Measurements from ENCODE around the gene CDC42BPG.

CDC42BPG gene

GRCh38 chr11:64878494-64879243, 34.2 kb upstream of the CDC42BPG start, which contains the start of gene EHD1:
EHD1 (minus strand) TSS chr11:64878621; CDS start chr11:64878464, 157 bp downstream.
- Histone ChIP-seq H3K27me3 (replicated peaks; ENCODE audit: control insufficient read depth, insufficient read depth, low read length, poor library complexity, severe bottlenecking) (no peaks in the 10 kb centered on the region), H3K27ac (ENCODE audit: insufficient read depth, low read length, poor library complexity, severe bottlenecking) (peak within 1 kb of the TSS; percentile 85), H3K4me1 (ENCODE audit: control insufficient read depth, insufficient read depth, low read length, poor library complexity, severe bottlenecking) (peaks cover 42% of the 10 kb centered on the region), H3K9me3 (ENCODE audit: control insufficient read depth, low read length) (no peaks in the 10 kb centered on the region), H3K4me3 (ENCODE audit: insufficient read depth, low read depth, low read length, poor library complexity, severe bottlenecking) (peak within 1 kb of the TSS; percentile 95), H3K36me3 (ENCODE audit: control insufficient read depth, insufficient read depth, low read length) (peaks cover 6% of the 10 kb centered on the region)
- DNase-seq: peak; percentile 99 to 100 (median 100)

- Histone ChIP-seq H3K27ac (ENCODE audit: insufficient read depth, low read length, poor library complexity, severe bottlenecking) (peak overlapping the region; percentile 85), H3K4me3 (ENCODE audit: insufficient read depth, low read depth, low read length, poor library complexity, severe bottlenecking) (peak overlapping the region; percentile 95), H3K4me1 (ENCODE audit: control insufficient read depth, insufficient read depth, low read length, poor library complexity, severe bottlenecking) (peaks cover 45% of the 10 kb centered on the region), H3K9me3 (ENCODE audit: control insufficient read depth, low read length) (no peaks in the 10 kb centered on the region), H3K27me3 (replicated peaks; ENCODE audit: control insufficient read depth, insufficient read depth, low read length, poor library complexity, severe bottlenecking) (no peaks in the 10 kb centered on the region), H3K36me3 (ENCODE audit: control insufficient read depth, insufficient read depth, low read length) (peaks cover 9% of the 10 kb centered on the region)
- no peak for DNase-seq
Observed at GRCh38 chr11:64878223-64878493, 33.7 kb upstream of the CDC42BPG start.

GRCh38 chr11:64877390-64878222, 33.2 kb upstream of the CDC42BPG start:
- DNase-seq: no peak
- Histone ChIP-seq H3K4me3 (ENCODE audit: insufficient read depth, low read depth, low read length, poor library complexity, severe bottlenecking) (peak overlapping the region; percentile 95), H3K4me1 (ENCODE audit: control insufficient read depth, insufficient read depth, low read length, poor library complexity, severe bottlenecking) (peaks cover 51% of the 10 kb centered on the region), H3K36me3 (ENCODE audit: control insufficient read depth, insufficient read depth, low read length) (peaks cover 12% of the 10 kb centered on the region), H3K27me3 (replicated peaks; ENCODE audit: control insufficient read depth, insufficient read depth, low read length, poor library complexity, severe bottlenecking) (no peaks in the 10 kb centered on the region), H3K9me3 (ENCODE audit: control insufficient read depth, low read length) (no peaks in the 10 kb centered on the region), H3K27ac (ENCODE audit: insufficient read depth, low read length, poor library complexity, severe bottlenecking) (peak overlapping the region; percentile 85)

- peak overlapping the region; percentile 85 for H3K27ac ChIP-seq (ENCODE audit: insufficient read depth, low read length, poor library complexity, severe bottlenecking)
- H3K4me3 ChIP-seq (ENCODE audit: insufficient read depth, low read depth, low read length, poor library complexity, severe bottlenecking): peak overlapping the region; percentile 95
- no peaks in the 10 kb centered on the region for H3K27me3 ChIP-seq (replicated peaks; ENCODE audit: control insufficient read depth, insufficient read depth, low read length, poor library complexity, severe bottlenecking)
- H3K4me1 ChIP-seq (ENCODE audit: control insufficient read depth, insufficient read depth, low read length, poor library complexity, severe bottlenecking): peaks cover 56% of the 10 kb centered on the region
- no peaks in the 10 kb centered on the region for H3K9me3 ChIP-seq (ENCODE audit: control insufficient read depth, low read length)
- DNase-seq: no peak
- peaks cover 18% of the 10 kb centered on the region for H3K36me3 ChIP-seq (ENCODE audit: control insufficient read depth, insufficient read depth, low read length)
Observed at GRCh38 chr11:64876835-64877341, 32.4 kb upstream of the CDC42BPG start.

DNA sequence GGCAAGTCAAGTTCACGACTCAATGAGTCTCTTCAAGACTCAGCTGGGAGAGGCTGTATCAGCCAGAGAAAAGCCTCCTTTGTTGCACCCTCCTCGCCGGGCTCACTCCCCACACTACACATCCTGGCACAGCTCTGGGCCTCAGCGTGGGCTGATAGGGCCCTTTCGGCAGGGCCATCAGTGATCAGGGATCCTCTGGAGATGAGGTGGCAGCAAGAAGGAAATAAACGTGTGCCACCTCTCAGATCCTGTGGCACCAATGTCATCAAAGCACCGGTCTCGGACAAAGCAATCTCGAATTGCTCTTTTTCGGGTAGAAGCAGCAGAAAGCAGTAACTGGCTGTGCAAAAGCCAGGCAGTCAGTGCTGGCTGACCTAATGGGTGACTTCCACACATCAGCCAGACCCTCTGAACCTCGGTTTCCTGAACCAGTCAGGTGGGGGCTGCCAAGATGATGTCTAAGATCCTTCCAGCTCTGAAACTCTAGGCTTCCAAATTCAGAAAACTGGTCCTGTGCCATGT, 31.8 kb upstream of the CDC42BPG start:
- no peak for DNase-seq
- Histone ChIP-seq H3K4me1 (ENCODE audit: control insufficient read depth, insufficient read depth, low read length, poor library complexity, severe bottlenecking) (peaks cover 62% of the 10 kb centered on the region), H3K9me3 (ENCODE audit: control insufficient read depth, low read length) (no peaks in the 10 kb centered on the region), H3K27ac (ENCODE audit: insufficient read depth, low read length, poor library complexity, severe bottlenecking) (peak overlapping the region; percentile 85), H3K4me3 (ENCODE audit: insufficient read depth, low read depth, low read length, poor library complexity, severe bottlenecking) (peak overlapping the region; percentile 95), H3K27me3 (replicated peaks; ENCODE audit: control insufficient read depth, insufficient read depth, low read length, poor library complexity, severe bottlenecking) (no peaks in the 10 kb centered on the region), H3K36me3 (ENCODE audit: control insufficient read depth, insufficient read depth, low read length) (peaks cover 24% of the 10 kb centered on the region)

GRCh38 chr11:64875369-64876228, 31.1 kb upstream of the CDC42BPG start:
- H3K27me3 ChIP-seq (replicated peaks; ENCODE audit: control insufficient read depth, insufficient read depth, low read length, poor library complexity, severe bottlenecking): no peaks in the 10 kb centered on the region
- peak overlapping the region; percentile 95 for H3K4me3 ChIP-seq (ENCODE audit: insufficient read depth, low read depth, low read length, poor library complexity, severe bottlenecking)
- H3K4me1 ChIP-seq (ENCODE audit: control insufficient read depth, insufficient read depth, low read length, poor library complexity, severe bottlenecking): peaks cover 66% of the 10 kb centered on the region
- no peaks in the 10 kb centered on the region for H3K9me3 ChIP-seq (ENCODE audit: control insufficient read depth, low read length)
- H3K27ac ChIP-seq (ENCODE audit: insufficient read depth, low read length, poor library complexity, severe bottlenecking): peak overlapping the region; percentile 85
- no peak for DNase-seq
- H3K36me3 ChIP-seq (ENCODE audit: control insufficient read depth, insufficient read depth, low read length): peaks cover 31% of the 10 kb centered on the region

DNA sequence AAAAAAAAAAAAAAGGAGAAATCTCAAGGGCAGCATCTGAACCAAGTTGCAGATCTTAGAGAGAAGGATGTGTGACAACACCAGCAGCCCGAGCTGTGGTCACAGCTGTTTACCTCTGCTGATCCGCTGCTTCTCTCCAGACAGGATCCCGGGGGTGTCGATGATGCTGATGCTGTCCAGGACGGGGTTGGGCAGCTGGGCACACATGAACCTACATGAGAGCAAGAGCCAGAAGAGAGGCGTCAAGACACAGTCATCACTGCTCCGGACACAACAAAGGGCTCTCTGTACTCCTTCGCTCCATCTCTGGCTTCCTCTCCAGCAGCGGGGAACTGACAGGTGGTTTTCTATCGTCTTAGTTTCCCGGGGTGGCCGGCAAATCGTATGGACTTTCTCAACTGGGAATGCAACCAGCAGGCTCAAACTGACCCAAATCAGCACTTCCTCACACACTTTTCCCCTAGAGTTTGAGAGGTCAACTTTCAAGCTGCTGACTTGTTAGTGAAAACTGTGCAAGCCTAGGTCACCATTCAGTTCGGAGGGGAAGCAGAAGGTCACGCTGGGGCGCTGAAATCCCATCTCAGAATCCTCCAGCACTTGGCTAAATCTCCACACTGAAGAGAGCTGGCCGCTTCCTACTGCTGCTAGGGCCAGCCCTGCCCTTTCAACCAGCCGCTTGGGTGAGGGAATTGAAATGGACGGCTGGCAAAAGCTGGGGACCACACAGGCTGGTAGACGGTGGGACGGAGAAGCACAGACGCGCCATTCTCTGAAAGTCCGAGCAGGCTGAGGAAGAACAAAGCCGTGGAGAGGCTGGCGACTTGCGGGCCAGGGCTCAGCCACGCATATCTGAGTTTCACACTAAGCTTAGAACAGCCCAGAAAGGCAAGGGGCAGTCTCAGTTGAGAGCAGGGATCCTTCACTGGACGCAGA, 30.1 kb upstream of the CDC42BPG start:
- Histone ChIP-seq H3K4me3 (ENCODE audit: insufficient read depth, low read depth, low read length, poor library complexity, severe bottlenecking) (peak overlapping the region; percentile 3), H3K27me3 (replicated peaks; ENCODE audit: control insufficient read depth, insufficient read depth, low read length, poor library complexity, severe bottlenecking) (no peaks in the 10 kb centered on the region), H3K36me3 (ENCODE audit: control insufficient read depth, insufficient read depth, low read length) (peaks cover 33% of the 10 kb centered on the region), H3K9me3 (ENCODE audit: control insufficient read depth, low read length) (no peaks in the 10 kb centered on the region), H3K4me1 (ENCODE audit: control insufficient read depth, insufficient read depth, low read length, poor library complexity, severe bottlenecking) (peaks cover 66% of the 10 kb centered on the region), H3K27ac (ENCODE audit: insufficient read depth, low read length, poor library complexity, severe bottlenecking) (peak overlapping the region; percentile 40)
- DNase-seq: peak in 2 of 3 donors; percentile 52 to 64

DNA sequence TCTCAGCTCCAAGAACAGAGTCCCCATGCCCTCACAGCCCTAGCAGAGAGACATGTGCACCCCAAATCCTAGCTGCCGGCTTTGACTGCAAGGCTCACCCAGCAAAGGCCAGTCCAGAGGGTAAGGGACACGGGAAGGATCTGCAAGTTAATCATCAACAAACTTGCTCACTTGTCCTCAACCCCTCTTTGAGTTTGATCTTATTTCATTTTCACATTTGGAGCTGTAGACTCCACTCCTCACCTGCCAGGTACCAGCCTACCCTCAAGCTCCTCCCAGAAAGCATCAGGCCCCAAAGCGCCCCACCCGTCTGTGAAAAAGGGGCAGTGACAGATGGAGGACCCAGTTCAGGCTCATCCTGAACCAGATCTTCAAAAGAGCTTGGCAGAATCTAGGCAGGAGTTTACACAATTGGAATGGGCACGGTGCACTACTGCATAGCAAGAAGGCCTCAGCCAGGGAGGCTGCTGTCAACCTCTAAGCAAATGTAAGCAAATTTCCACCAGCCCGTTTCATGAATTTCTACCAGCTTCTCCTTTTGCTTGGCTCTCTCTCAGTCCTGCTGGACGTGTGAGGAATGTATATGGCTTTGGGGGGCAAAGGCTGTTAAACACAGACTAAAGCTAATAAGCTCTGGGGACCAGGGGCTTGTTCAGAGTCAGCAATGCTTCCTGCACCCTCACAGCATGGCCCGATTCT, 28.5 kb upstream of the CDC42BPG start:
- H3K4me1 ChIP-seq (ENCODE audit: control insufficient read depth, insufficient read depth, low read length, poor library complexity, severe bottlenecking): peaks cover 75% of the 10 kb centered on the region
- H3K4me3 ChIP-seq (ENCODE audit: insufficient read depth, low read depth, low read length, poor library complexity, severe bottlenecking): no peak overlapping the region
- no peak for DNase-seq
- no peaks in the 10 kb centered on the region for H3K27me3 ChIP-seq (replicated peaks; ENCODE audit: control insufficient read depth, insufficient read depth, low read length, poor library complexity, severe bottlenecking)
- no peaks in the 10 kb centered on the region for H3K9me3 ChIP-seq (ENCODE audit: control insufficient read depth, low read length)
- peak overlapping the region; percentile 74 for H3K27ac ChIP-seq (ENCODE audit: insufficient read depth, low read length, poor library complexity, severe bottlenecking)
- H3K36me3 ChIP-seq (ENCODE audit: control insufficient read depth, insufficient read depth, low read length): peaks cover 33% of the 10 kb centered on the region

Measured in effector memory CD4-positive, alpha-beta T cell (primary cell).